Cardiac muscle cell (in vitro differentiated cells and primary cell): ENCODE results near the gene CEP43. TPM values are rescaled to one million over a fixed set of nuclear protein-coding genes. Genes with fewer than 3 reads are reported as not detected.

ENCODE experiments used
- DNase-seq, 2 donors: peaks; one replicate each; pipeline versions ENCODE4 v3.0.0 to v3.0.0-alpha.2; 2010 to 2017; ENCODE audit warnings: low read depth in 1 of 2, low spot score in 1 of 2
- H3K27ac ChIP-seq: fragments of 200-600 bp; sonication (generic); 2 replicates; pipeline ENCODE4 v1.5.1; 2016
- H3K27me3 ChIP-seq: fragments of 200-600 bp; sonication (generic); 2 replicates; pipeline ENCODE4 v1.6.0; 2016; ENCODE audit warnings: control low read depth
- H3K36me3 ChIP-seq: fragments of 200-600 bp; sonication (generic); 2 replicates; pipeline ENCODE4 v1.5.1; 2016; ENCODE audit warnings: control low read depth
- H3K4me1 ChIP-seq: fragments of 200-600 bp; sonication (generic); 2 replicates; pipeline ENCODE4 v1.8.1; 2017; ENCODE audit warnings: low read depth, mild to moderate bottlenecking, mixed run types
- H3K4me3 ChIP-seq: fragments of 200-600 bp; sonication (generic); 2 replicates; pipeline ENCODE4 v1.5.1; 2016; ENCODE audit warnings: mild to moderate bottlenecking
- H3K9me3 ChIP-seq: fragments of 200-600 bp; sonication (generic); 2 replicates; pipeline ENCODE4 v1.5.1; 2017; ENCODE audit warnings: low read depth, mild to moderate bottlenecking, control low read depth
- polyA plus RNA-seq: library from polyadenylated mRNA; unstranded; fragments of >200 nt; fragmentation: Nextera tagmentation; extraction: Ambion mirVana; gene quantifications from 2 replicates; pipeline ENCODE4 v1.2.1, GENCODE V29; 2016
- total RNA-seq: library from RNA; depleted of rRNA; stranded (reverse); fragments of >200 nt; gene quantifications from 2 replicates; pipeline ENCODE4 v1.2.3, GENCODE V29; 2016
- TF ChIP-seq, protein P1 (sequence below): IDR thresholded peaks from 2 replicates; pipeline ENCODE4 v1.5.1; 2012; ENCODE audit warnings: low read depth, mild to moderate bottlenecking, low read length

CEP43 gene
- total and polyA plus RNA-seq, 2 experiments from 2014 or later, result 18.3 to 26.1 TPM

DNA sequence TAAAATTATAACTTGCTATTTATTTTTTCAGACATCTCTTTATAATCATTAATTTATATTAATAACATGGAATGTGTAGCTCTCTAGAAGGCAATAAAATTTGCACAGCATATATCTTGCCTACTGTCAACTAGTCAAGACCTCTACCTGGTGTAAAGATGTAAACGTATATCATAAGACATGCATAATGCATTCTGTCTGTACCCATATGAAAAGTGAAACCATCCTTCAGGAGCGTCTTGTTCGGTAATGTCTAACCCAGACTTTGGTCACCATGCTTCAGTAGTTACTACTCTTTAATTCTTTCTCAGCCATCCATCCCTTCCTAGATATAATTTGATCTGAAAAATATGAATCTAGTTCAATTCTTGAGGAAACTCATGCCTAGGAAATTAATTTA, 21.0 kb downstream of the CEP43 start:
- Histone ChIP-seq H3K4me1 (peaks cover 12% of the 10 kb centered on the region), H3K27ac (no peak overlapping the region), H3K27me3 (no peaks in the 10 kb centered on the region), H3K36me3 (peaks cover 4% of the 10 kb centered on the region), H3K9me3 (no peaks in the 10 kb centered on the region), H3K4me3 (no peak overlapping the region)
- TF ChIP-seq, protein P1, sequence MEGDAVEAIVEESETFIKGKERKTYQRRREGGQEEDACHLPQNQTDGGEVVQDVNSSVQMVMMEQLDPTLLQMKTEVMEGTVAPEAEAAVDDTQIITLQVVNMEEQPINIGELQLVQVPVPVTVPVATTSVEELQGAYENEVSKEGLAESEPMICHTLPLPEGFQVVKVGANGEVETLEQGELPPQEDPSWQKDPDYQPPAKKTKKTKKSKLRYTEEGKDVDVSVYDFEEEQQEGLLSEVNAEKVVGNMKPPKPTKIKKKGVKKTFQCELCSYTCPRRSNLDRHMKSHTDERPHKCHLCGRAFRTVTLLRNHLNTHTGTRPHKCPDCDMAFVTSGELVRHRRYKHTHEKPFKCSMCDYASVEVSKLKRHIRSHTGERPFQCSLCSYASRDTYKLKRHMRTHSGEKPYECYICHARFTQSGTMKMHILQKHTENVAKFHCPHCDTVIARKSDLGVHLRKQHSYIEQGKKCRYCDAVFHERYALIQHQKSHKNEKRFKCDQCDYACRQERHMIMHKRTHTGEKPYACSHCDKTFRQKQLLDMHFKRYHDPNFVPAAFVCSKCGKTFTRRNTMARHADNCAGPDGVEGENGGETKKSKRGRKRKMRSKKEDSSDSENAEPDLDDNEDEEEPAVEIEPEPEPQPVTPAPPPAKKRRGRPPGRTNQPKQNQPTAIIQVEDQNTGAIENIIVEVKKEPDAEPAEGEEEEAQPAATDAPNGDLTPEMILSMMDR, result no peak
- no peak for DNase-seq

DNA sequence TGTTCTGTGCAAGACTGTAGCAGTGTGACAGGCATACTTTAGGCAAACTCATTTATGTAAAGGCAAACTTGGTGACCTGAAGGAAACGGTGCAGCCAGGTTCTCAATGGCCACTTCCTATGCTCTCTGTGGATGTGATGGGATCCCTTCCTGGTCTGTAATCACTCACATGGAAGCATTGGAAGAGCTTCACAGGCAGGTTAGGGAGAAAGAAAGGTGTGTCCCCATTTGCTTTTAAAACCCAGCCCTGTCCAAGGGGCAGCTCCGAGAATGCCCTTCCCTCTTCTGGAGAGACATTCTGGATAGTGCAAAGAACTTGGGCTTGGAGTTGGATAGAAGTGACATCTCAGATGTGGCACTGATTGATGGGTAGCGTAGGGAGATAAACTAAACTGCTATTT, 28.1 kb downstream of the CEP43 start:
- Histone ChIP-seq H3K27me3 (no peaks in the 10 kb centered on the region), H3K4me1 (peaks cover 25% of the 10 kb centered on the region), H3K9me3 (no peaks in the 10 kb centered on the region), H3K4me3 (no peak overlapping the region), H3K36me3 (peaks cover 14% of the 10 kb centered on the region), H3K27ac (no peak overlapping the region)
- no peak for DNase-seq
- TF ChIP-seq, protein P1, result no peak

DNA sequence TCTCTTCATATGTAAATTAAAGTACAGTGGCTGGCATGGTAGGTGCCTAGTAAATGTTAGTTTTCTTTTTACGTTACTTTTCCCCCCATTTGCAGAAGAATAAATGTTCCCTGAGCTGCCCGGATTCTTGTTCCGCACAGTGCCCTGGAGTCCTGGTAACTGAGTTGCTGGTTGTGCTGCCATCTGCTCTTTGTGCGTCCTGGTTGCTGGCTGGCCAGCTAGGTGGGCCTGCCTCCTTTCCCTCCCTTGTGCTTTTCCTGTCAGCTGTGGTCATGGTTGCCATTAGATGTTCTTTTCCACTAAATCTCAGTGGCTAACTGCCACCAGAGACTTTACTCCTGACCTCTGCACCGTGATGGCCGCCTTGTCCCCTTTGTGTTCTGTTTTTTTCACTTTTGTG, 28.6 kb downstream of the CEP43 start:
- H3K9me3 ChIP-seq, result no peaks in the 10 kb centered on the region
- no peak overlapping the region for H3K4me3 ChIP-seq
- H3K4me1 ChIP-seq, result peaks cover 25% of the 10 kb centered on the region
- DNase-seq, result no peak
- no peaks in the 10 kb centered on the region for H3K27me3 ChIP-seq
- TF ChIP-seq, protein P1, result no peak
- peaks cover 14% of the 10 kb centered on the region for H3K36me3 ChIP-seq
- H3K27ac ChIP-seq, result no peak overlapping the region

DNA sequence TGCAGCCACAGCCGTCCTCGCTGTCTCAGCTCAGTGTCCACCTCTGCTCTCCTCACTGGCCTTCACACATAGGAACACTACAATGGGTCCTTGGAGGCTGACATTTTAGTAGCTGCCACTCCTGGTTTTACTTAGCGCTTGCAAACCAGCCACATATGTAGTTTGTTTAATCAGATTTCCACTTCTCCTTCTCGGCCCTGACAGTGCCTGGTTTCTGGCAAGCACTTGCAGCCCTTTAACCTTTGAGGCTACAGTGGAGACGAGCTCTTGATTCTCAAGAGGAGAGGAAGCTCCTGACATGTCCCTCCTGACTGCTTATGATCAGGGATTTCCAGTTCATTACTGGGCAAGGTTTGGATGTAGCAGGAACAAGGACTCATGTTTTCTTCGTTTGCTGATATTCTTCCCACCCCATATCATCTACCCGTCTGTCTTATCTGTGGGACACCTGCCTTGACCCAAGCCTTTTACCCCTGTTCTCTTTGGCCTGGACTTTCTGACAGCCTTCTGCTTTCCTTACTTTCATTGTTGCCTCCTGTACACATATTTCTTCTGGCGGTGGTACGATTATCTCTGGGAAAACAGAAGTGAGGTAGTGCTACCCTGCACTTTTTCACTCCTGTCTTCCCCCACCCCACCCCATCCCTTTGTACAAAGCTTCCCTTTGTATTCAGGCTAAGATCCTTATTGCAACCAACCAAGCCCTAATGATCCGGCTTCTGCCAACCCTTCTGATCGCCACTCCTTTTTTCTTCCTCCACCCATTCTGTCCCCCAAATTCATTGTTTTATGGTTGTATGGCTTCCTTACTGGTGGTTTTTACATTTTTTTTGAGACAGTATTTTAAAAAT, 31.2 kb downstream of the CEP43 start:
- no peaks in the 10 kb centered on the region for H3K27me3 ChIP-seq
- H3K4me3 ChIP-seq, result no peak overlapping the region
- no peaks in the 10 kb centered on the region for H3K9me3 ChIP-seq
- H3K4me1 ChIP-seq, result peaks cover 25% of the 10 kb centered on the region
- TF ChIP-seq, protein P1, result no peak
- peaks cover 13% of the 10 kb centered on the region for H3K36me3 ChIP-seq
- H3K27ac ChIP-seq, result peak overlapping the region; percentile 54
- peak in 1 of 2 donors; percentile 51 for DNase-seq

DNA sequence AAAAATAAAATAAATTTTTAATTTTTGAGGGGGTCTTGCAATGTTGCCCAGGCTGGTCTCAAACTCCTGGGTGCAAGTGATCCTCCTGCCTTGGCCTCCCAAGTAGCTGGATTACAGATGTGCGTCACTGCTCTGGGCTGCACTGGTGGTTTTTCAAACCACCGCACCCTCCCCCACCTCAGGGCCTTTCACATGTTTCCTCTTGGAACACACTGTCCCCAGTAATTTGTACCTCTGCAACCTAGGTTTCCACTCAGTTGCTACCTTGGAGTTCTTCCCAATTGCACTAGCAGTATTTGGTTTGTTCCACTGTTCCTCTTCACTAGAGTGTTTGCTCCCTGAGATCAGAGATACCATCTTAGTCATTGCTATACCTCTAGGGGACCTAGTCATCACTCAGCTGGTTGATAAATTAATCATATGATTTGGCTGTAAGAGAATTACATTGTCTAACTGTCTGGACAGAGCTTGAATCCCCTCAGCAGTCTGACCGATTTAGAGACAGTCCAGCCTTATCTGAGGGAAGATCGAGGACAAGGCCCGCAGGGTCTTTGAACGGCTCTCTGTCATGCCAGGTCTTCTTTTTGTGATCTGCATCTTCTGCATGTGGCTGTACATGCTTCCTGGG, 32.0 kb downstream of the CEP43 start:
- DNase-seq, result no peak
- H3K27ac ChIP-seq, result no peak overlapping the region
- TF ChIP-seq, protein P1, result no peak
- no peaks in the 10 kb centered on the region for H3K9me3 ChIP-seq
- H3K4me1 ChIP-seq, result peaks cover 25% of the 10 kb centered on the region
- H3K36me3 ChIP-seq, result peaks cover 8% of the 10 kb centered on the region
- no peaks in the 10 kb centered on the region for H3K27me3 ChIP-seq
- no peak overlapping the region for H3K4me3 ChIP-seq
